ENCODE data around the gene ESYT1.
"Not testable (repeated sequence)": the region's sequence is repeated elsewhere in the genome, so short reads cannot be mapped to it uniquely, and the experiment has no call there.

- TF ChIP-seq, protein P1, sequence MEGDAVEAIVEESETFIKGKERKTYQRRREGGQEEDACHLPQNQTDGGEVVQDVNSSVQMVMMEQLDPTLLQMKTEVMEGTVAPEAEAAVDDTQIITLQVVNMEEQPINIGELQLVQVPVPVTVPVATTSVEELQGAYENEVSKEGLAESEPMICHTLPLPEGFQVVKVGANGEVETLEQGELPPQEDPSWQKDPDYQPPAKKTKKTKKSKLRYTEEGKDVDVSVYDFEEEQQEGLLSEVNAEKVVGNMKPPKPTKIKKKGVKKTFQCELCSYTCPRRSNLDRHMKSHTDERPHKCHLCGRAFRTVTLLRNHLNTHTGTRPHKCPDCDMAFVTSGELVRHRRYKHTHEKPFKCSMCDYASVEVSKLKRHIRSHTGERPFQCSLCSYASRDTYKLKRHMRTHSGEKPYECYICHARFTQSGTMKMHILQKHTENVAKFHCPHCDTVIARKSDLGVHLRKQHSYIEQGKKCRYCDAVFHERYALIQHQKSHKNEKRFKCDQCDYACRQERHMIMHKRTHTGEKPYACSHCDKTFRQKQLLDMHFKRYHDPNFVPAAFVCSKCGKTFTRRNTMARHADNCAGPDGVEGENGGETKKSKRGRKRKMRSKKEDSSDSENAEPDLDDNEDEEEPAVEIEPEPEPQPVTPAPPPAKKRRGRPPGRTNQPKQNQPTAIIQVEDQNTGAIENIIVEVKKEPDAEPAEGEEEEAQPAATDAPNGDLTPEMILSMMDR (conservative IDR thresholded peaks at IDR 0.05; ENCODE audit: low read length), result not testable (repeated sequence)
- TF ChIP-seq EZH2phosphoT487 (IDR thresholded peaks at IDR 0.05; ENCODE audit: borderline replicate concordance), result not testable (repeated sequence)
Measured at GRCh38 chr12:56117082-56117706, 10.9 kb upstream of the ESYT1 start.
